Endothelial cell of umbilical vein (primary cell): ENCODE results near the gene PRPF8.
"Not testable (repeated sequence)": the region's sequence is repeated elsewhere in the genome, so short reads cannot be mapped to it uniquely, and the experiment has no call there.

ENCODE experiments used
- CTCF ChIP-seq, 2 donors: IDR thresholded peaks; 1 replicate in 1 of 2; 2 replicates in 1 of 2; pipeline ENCODE4 v1.5.1; 2011; ENCODE audit warnings: low read length in 2 of 2, mild to moderate bottlenecking in 2 of 2, moderate library complexity in 2 of 2, control low read depth in 1 of 2, inconsistent platforms in 1 of 2, low read depth in 1 of 2; ENCODE audit not compliant: insufficient read depth in 1 of 2; ENCODE audit errors: extremely low read depth in 1 of 2
- POLR2A ChIP-seq: IDR thresholded peaks from 2 replicates; pipeline ENCODE4 v1.6.1; 2012; ENCODE audit warnings: low read depth, mild to moderate bottlenecking, control low read depth, low read length

GRCh38 chr17:1663934-1664333 is 20.7 kb downstream of the PRPF8 start:
- not testable (repeated sequence) for TF ChIP-seq POLR2A; CTCF (IDR thresholded peaks at IDR 0.05; ENCODE audit: extremely low read depth in 1 of 2, insufficient read depth in 1 of 2, low read depth in 1 of 2, low read length in 2 of 2)
